B cell (primary cell): Measurements from ENCODE around the gene CENPX. TPM values are rescaled to one million over a fixed set of nuclear protein-coding genes. Genes with fewer than 3 reads are reported as not detected.

Source experiments
- ATAC-seq: fragments of 200-7000 bp; cut with Tn5 transposase; one replicate; pipeline ENCODE4 v1.10.0; 2021; ENCODE audit warnings: low read depth, mild to moderate bottlenecking, moderate number of reproducible peaks, moderate library complexity
- CTCF ChIA-PET: fragments of 350-600 bp; sonication (Branson Sonifier 250); formaldehyde crosslinking; loops from one replicate; lab custom pipeline; 2021; ENCODE audit warnings: antibody characterized with exemption, inconsistent platforms; lab: Charles Lee
- POLR2A ChIA-PET: fragments of 350-600 bp; sonication (Branson Sonifier 250); formaldehyde crosslinking; loops from one replicate; lab custom pipeline; 2021; ENCODE audit warnings: antibody characterized with exemption; lab: Charles Lee
- DNase-seq: peaks from one replicate; pipeline ENCODE4 v3.0.0; 2013
- H2AFZ ChIP-seq: 2 replicates; pipeline ENCODE4 v1.6.1; 2012; ENCODE audit warnings: mild to moderate bottlenecking, low read depth, low read length; ENCODE audit not compliant: insufficient read depth, poor library complexity, severe bottlenecking
- H3K27ac ChIP-seq, 2 donors: 1 replicate in 1 of 2; 2 replicates in 1 of 2; pipeline ENCODE4 v1.5.1; 2012 to 2013; ENCODE audit warnings: low read length in 2 of 2, mild to moderate bottlenecking in 2 of 2, moderate library complexity in 1 of 2
- H3K27me3 ChIP-seq, 4 experiments: fragments of 200-600 bp in 1 of 4; sonication (generic) in 1 of 4; replicated peaks in 1 of 4; 1 replicate in 2 of 4; 2 replicates in 2 of 4; pipeline versions ENCODE4 v1.6.1 to v1.7.0; 2013 to 2016; ENCODE audit warnings: low read length in 3 of 4, mild to moderate bottlenecking in 2 of 4, mixed read lengths in 1 of 4, moderate library complexity in 1 of 4; ENCODE audit not compliant: insufficient read depth in 4 of 4, control insufficient read depth in 3 of 4; ENCODE audit errors: control extremely low read depth in 1 of 4
- H3K36me3 ChIP-seq, 2 experiments: replicated peaks in 1 of 2; 1 replicate in 1 of 2; 2 replicates in 1 of 2; pipeline versions ENCODE4 v1.6.1 to v1.7.1; 2013; ENCODE audit warnings: low read length in 1 of 2; ENCODE audit not compliant: insufficient read depth in 2 of 2, control insufficient read depth in 1 of 2; ENCODE audit errors: control extremely low read depth in 1 of 2, extremely low read depth in 1 of 2
- H3K4me1 ChIP-seq, 2 donors: fragments of 200-600 bp in 1 of 2; sonication (generic) in 1 of 2; 1 replicate in 1 of 2; 2 replicates in 1 of 2; pipeline versions ENCODE4 v1.5.1 to v1.6.1; 2013 to 2017; ENCODE audit warnings: low read length in 2 of 2; ENCODE audit not compliant: control insufficient read depth in 2 of 2, insufficient read depth in 2 of 2
- H3K4me2 ChIP-seq: replicated peaks from 2 replicates; pipeline ENCODE3; 2012; ENCODE audit warnings: mild to moderate bottlenecking, low read depth, low read length; ENCODE audit not compliant: poor library complexity, severe bottlenecking
- H3K4me3 ChIP-seq, 5 experiments: fragments of 200-600 bp in 1 of 5; sonication (generic) in 1 of 5; 1 replicate in 3 of 5; 2 replicates in 2 of 5; pipeline versions ENCODE4 v1.5.1 to v1.7.0; 2011 to 2016; ENCODE audit warnings: low read length in 4 of 5, mild to moderate bottlenecking in 4 of 5, low read depth in 2 of 5, control low read depth in 1 of 5, moderate library complexity in 1 of 5; ENCODE audit not compliant: insufficient read depth in 1 of 5; ENCODE audit errors: control extremely low read depth in 1 of 5, extremely low read depth in 1 of 5
- H3K79me2 ChIP-seq: fragments of 200-600 bp; sonication (generic); one replicate; pipeline ENCODE4 v1.6.0; 2016; ENCODE audit warnings: low read length; ENCODE audit not compliant: control insufficient read depth, insufficient read depth
- H3K9ac ChIP-seq: fragments of 200-600 bp; sonication (generic); 2 replicates; pipeline ENCODE4 v1.6.1; 2017; ENCODE audit warnings: mild to moderate bottlenecking, low read length, moderate library complexity
- H3K9me3 ChIP-seq, 3 donors: one replicate each; pipeline versions ENCODE4 v1.6.1 to v1.7.1; 2013; ENCODE audit warnings: low read length in 2 of 3; ENCODE audit not compliant: control insufficient read depth in 2 of 3, insufficient read depth in 1 of 3; ENCODE audit errors: control extremely low read depth in 1 of 3
- H4K20me1 ChIP-seq: 2 replicates; pipeline ENCODE4 v1.6.0; 2012; ENCODE audit warnings: mild to moderate bottlenecking, low read length; ENCODE audit not compliant: insufficient read depth, control insufficient read depth, poor library complexity, severe bottlenecking
- H3K27ac Mint-ChIP-seq: one replicate; pipeline ENCODE4 v1.8.0; 2021; ENCODE audit warnings: mixed read lengths
- H3K27me3 Mint-ChIP-seq: one replicate; pipeline ENCODE4 v1.8.0; 2021; ENCODE audit warnings: mixed read lengths
- H3K4me1 Mint-ChIP-seq: one replicate; pipeline ENCODE4 v1.8.0; 2021; ENCODE audit warnings: mixed read lengths
- H3K4me3 Mint-ChIP-seq: one replicate; pipeline ENCODE4 v1.8.0; 2021; ENCODE audit warnings: mixed read lengths
- H3K9me3 Mint-ChIP-seq: one replicate; pipeline ENCODE4 v1.8.0; 2022; ENCODE audit warnings: mixed read lengths; ENCODE audit not compliant: insufficient read depth
- EZH2 ChIP-seq: IDR thresholded peaks from 2 replicates; pipeline ENCODE4 v1.6.1; 2012; ENCODE audit warnings: borderline replicate concordance, low read depth, mild to moderate bottlenecking, moderate library complexity, low read length; ENCODE audit not compliant: insufficient read depth, poor library complexity, severe bottlenecking
- WGBS: methylation state at CpG from one replicate; pipeline ENCODE4 v1.1.5; 2013; ENCODE audit warnings: missing lambda C conversion rate; ENCODE audit not compliant: insufficient coverage; 5-methylcytosine and 5-hydroxymethylcytosine counted together
- intact Hi-C: fragments of 100-400 bp; cut with micrococcal nuclease; formaldehyde crosslinking; loops from one replicate; pipeline ENCODE4 v1.10.0; 2022
- polyA plus RNA-seq: library from polyadenylated mRNA; depleted of rRNA; stranded (reverse); fragments of >200 nt; gene quantifications from 2 replicates; pipeline ENCODE4 v1.2.3, GENCODE V29; 2012
- total RNA-seq, 2 donors: library from RNA; stranded (reverse); fragments of 120-200 nt in 1 of 2; gene quantifications; 1 replicate in 1 of 2; 2 replicates in 1 of 2; pipeline versions ENCODE4 v1.2.3 to v1.2.4, GENCODE V29; 2013 to 2022
- TF ChIP-seq, protein P1 (sequence below): fragments of 200-600 bp; IDR thresholded peaks from one replicate; pipeline ENCODE4 v1.8.0; 2022; ENCODE audit warnings: antibody characterized with exemption, mild to moderate bottlenecking

The CENPX gene
- total and polyA plus RNA-seq, 2 donors (not counting 1 experiment from before 2014, with no cell fraction given) = 37.0 to 40.1 TPM

DNA sequence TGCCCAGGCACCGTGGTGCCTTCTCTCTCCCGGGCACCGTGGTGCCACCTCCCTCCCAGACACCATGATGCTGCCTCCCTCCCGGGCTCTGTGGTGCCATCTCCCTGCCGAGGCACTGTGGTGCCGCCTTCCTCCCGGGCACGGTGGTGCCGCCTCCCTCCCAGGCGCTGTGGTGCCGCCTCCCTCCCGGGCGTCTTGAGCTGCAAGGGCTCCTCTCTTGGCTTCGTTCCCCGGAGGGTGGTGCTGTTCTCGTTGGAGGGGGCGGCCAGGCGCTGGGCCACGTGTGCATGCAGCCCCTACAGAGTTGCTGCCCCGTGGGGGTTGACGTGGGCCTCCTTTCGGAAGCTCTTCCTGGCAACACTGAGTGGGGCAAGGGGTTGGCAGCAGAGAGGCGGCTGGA is 8.2 kb downstream of the CENPX start:
- TF ChIP-seq, protein P1, sequence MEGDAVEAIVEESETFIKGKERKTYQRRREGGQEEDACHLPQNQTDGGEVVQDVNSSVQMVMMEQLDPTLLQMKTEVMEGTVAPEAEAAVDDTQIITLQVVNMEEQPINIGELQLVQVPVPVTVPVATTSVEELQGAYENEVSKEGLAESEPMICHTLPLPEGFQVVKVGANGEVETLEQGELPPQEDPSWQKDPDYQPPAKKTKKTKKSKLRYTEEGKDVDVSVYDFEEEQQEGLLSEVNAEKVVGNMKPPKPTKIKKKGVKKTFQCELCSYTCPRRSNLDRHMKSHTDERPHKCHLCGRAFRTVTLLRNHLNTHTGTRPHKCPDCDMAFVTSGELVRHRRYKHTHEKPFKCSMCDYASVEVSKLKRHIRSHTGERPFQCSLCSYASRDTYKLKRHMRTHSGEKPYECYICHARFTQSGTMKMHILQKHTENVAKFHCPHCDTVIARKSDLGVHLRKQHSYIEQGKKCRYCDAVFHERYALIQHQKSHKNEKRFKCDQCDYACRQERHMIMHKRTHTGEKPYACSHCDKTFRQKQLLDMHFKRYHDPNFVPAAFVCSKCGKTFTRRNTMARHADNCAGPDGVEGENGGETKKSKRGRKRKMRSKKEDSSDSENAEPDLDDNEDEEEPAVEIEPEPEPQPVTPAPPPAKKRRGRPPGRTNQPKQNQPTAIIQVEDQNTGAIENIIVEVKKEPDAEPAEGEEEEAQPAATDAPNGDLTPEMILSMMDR = no peak
- TF ChIP-seq EZH2 = no peak
- ChIA-PET CTCF (no interaction called here), POLR2A (no interaction called here)
- Histone ChIP-seq H4K20me1 (no peaks in the 10 kb centered on the region), H3K9ac (no peak overlapping the region), H3K9me3 (no peaks in the 10 kb centered on the region), H3K4me2 (no peak overlapping the region), H3K27ac (no peak overlapping the region), H3K79me2 (no peaks in the 10 kb centered on the region), H3K27me3 (no peaks in the 10 kb centered on the region), H2AFZ (no peak overlapping the region), H3K36me3 (peaks cover 0 to 9% of the 10 kb centered on the region in 2 experiments), H3K4me3 (no peak overlapping the region), H3K4me1 (no peaks in the 10 kb centered on the region)
- Mint-ChIP-seq H3K4me3 (no peak overlapping the region), H3K9me3 (no peaks in the 10 kb centered on the region), H3K4me1 (no peaks in the 10 kb centered on the region), H3K27me3 (no peaks in the 10 kb centered on the region), H3K27ac (no peak overlapping the region)
- DNase-seq (no peak), ATAC-seq (no peak)
- WGBS = 81% methylated on average over 23 of the region's 23 CpGs
- intact Hi-C loops = no loop called here

DNA sequence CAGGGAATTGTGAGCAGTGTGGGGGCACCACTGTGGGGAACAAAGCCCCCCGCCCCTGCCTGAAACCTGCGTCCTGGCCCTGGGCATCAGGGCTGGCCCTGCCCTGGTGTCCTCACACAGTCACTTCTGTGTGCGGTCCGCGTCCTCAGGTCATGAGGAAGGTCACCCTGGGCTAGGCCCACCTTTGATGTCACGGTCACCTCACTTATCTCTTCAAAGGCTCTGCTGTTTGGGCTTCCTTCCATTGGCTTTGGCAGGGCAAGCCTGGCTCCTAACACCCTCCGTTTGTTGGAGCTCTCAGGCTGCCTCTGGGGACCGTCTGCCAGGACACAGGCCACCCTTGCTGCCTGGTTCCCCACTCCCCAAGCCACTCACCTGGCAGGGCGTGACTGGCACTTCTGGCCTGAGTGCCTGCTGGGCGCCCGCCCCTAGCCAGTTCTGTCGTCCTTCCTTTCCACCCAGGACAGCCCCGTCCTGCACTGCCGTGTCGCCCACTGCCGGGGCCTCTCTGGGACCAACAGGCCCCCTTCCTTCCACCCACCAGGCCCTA is 8.8 kb downstream of the CENPX start:
- Histone ChIP-seq H2AFZ (no peak overlapping the region), H3K4me2 (no peak overlapping the region), H3K79me2 (no peaks in the 10 kb centered on the region), H3K4me3 (no peak overlapping the region), H3K9me3 (no peaks in the 10 kb centered on the region), H3K27ac (no peak overlapping the region), H3K27me3 (no peaks in the 10 kb centered on the region), H4K20me1 (no peaks in the 10 kb centered on the region), H3K36me3 (peaks cover 0 to 9% of the 10 kb centered on the region in 2 experiments), H3K4me1 (no peaks in the 10 kb centered on the region), H3K9ac (no peak overlapping the region)
- intact Hi-C loops = no loop called here
- ChIA-PET CTCF (no interaction called here), POLR2A (no interaction called here)
- Mint-ChIP-seq H3K4me3 (no peak overlapping the region), H3K4me1 (no peaks in the 10 kb centered on the region), H3K27me3 (no peaks in the 10 kb centered on the region), H3K27ac (no peak overlapping the region), H3K9me3 (no peaks in the 10 kb centered on the region)
- DNase-seq (no peak), ATAC-seq (no peak)
- TF ChIP-seq EZH2 = no peak
- WGBS = 95% methylated on average over 14 of the region's 16 CpGs
